SK-N-SH (cell line): ENCODE measurements around the gene CRTC1. TPM values are rescaled to one million over a fixed set of nuclear protein-coding genes. Genes with fewer than 3 reads are reported as not detected.

Experiments used
- CTCF ChIA-PET: fragments of 300-600, 350-600 bp; formaldehyde crosslinking; extraction: SDS; loops from one replicate; lab custom pipeline; 2021; lab: Yijun Ruan, JAX
- POLR2A ChIA-PET: fragments of 350-600 bp; sonication (Branson Sonifier 250); formaldehyde crosslinking; extraction: SDS; loops from one replicate; lab custom pipeline; 2020; ENCODE audit warnings: antibody characterized with exemption, inconsistent platforms; lab: Yijun Ruan, JAX
- DNase-seq: peaks from one replicate; pipeline ENCODE4 v3.0.0; 2012
- H2AFZ ChIP-seq: fragments of 200-600 bp; sonication (generic); 2 replicates; pipeline ENCODE4 v1.8.1; 2016; ENCODE audit warnings: antibody characterized with exemption, mild to moderate bottlenecking, low read depth
- H3F3A ChIP-seq: fragments of 200-600 bp; sonication (generic); replicated peaks from 2 replicates; pipeline ENCODE3; 2016; ENCODE audit warnings: antibody characterized with exemption, mild to moderate bottlenecking; ENCODE audit not compliant: insufficient read depth
- H3K27ac ChIP-seq, 2 experiments: fragments of 200-500 bp in 1 of 2; fragments of 200-600 bp in 1 of 2; sonication (Bioruptor generic) in 1 of 2; sonication (generic), shearing (Covaris generic) in 1 of 2; 2 replicates each; pipeline versions ENCODE4 v1.5.1 to v1.6.1; 2014 to 2016; ENCODE audit warnings: low read depth in 2 of 2, inconsistent platforms in 1 of 2, low read length in 1 of 2, mild to moderate bottlenecking in 1 of 2, mixed read lengths in 1 of 2
- H3K27me3 ChIP-seq: fragments of 200-600 bp; sonication (generic), shearing (Covaris generic); 2 replicates; pipeline ENCODE4 v1.6.1; 2016; ENCODE audit warnings: mixed run types; ENCODE audit not compliant: insufficient read depth
- H3K36me3 ChIP-seq, 2 experiments: fragments of 200-500 bp in 1 of 2; fragments of 200-600 bp in 1 of 2; sonication (Bioruptor generic) in 1 of 2; sonication (generic) in 1 of 2; replicated peaks in 1 of 2; 2 replicates each; pipeline versions ENCODE3 to v1.5.1; 2014 to 2016; ENCODE audit warnings: low read length in 1 of 2, mild to moderate bottlenecking in 1 of 2; ENCODE audit not compliant: insufficient read depth in 2 of 2, control insufficient read depth in 1 of 2
- H3K4me1 ChIP-seq, 2 experiments: fragments of 200-500 bp in 1 of 2; fragments of 200-600 bp in 1 of 2; sonication (Bioruptor generic) in 1 of 2; sonication (generic), shearing (Covaris generic) in 1 of 2; 2 replicates each; pipeline versions ENCODE4 v1.5.1 to v1.6.1; 2014 to 2016; ENCODE audit warnings: low read depth in 1 of 2, low read length in 1 of 2, mixed run types in 1 of 2; ENCODE audit not compliant: insufficient read depth in 2 of 2, control insufficient read depth in 1 of 2
- H3K4me2 ChIP-seq: fragments of 200-600 bp; sonication (generic), shearing (Covaris generic); 2 replicates; pipeline ENCODE4 v1.6.1; 2017; ENCODE audit warnings: mixed run types
- H3K4me3 ChIP-seq, 2 experiments: fragments of 200-500 bp in 1 of 2; fragments of 200-600 bp in 1 of 2; sonication (Bioruptor generic) in 1 of 2; sonication (generic), shearing (Covaris generic) in 1 of 2; 2 replicates each; pipeline versions ENCODE4 v1.5.1 to v1.8.1; 2014 to 2016; ENCODE audit warnings: low read depth in 2 of 2, inconsistent platforms in 1 of 2, low read length in 1 of 2, mild to moderate bottlenecking in 1 of 2, mixed read lengths in 1 of 2, moderate library complexity in 1 of 2
- H3K79me2 ChIP-seq: fragments of 200-600 bp; sonication (generic); 2 replicates; pipeline ENCODE4 v1.8.1; 2017; ENCODE audit warnings: mild to moderate bottlenecking; ENCODE audit not compliant: insufficient read depth
- H3K9ac ChIP-seq: fragments of 200-600 bp; sonication (generic); 2 replicates; pipeline ENCODE4 v1.6.1; 2017; ENCODE audit warnings: mixed run types
- H3K9me2 ChIP-seq: fragments of 200-600 bp; sonication (generic); 2 replicates; pipeline ENCODE4 v1.6.1; 2017; ENCODE audit warnings: mixed run types
- H3K9me3 ChIP-seq: fragments of 200-600 bp; sonication (generic); 2 replicates; pipeline ENCODE4 v1.6.1; 2017; ENCODE audit warnings: mixed run types, mild to moderate bottlenecking, moderate library complexity
- H4K20me1 ChIP-seq: fragments of 200-600 bp; sonication (generic); 2 replicates; pipeline ENCODE4 v1.6.1; 2017; ENCODE audit warnings: mild to moderate bottlenecking, mixed run types; ENCODE audit not compliant: insufficient read depth
- CTCF ChIP-seq: fragments of 200-600 bp; sonication (generic); IDR thresholded peaks from 2 replicates; pipeline ENCODE4 v1.6.1; 2017; ENCODE audit warnings: antibody characterized with exemption, mild to moderate bottlenecking, moderate library complexity
- EP300 ChIP-seq, 2 experiments: IDR thresholded peaks; 2 replicates each; pipeline versions ENCODE4 v1.4.0 to v1.6.1; 2012; ENCODE audit warnings: borderline replicate concordance in 1 of 2, low read depth in 1 of 2, low read length in 1 of 2
- EZH2phosphoT487 ChIP-seq: fragments of 200-600 bp; sonication (generic); IDR thresholded peaks from 2 replicates; pipeline ENCODE4 v1.6.1; 2017; ENCODE audit warnings: low read depth, mixed run types, mild to moderate bottlenecking, antibody characterized with exemption, moderate library complexity, borderline replicate concordance
- FOSL2 ChIP-seq: IDR thresholded peaks from 2 replicates; pipeline ENCODE4 v1.4.0; 2012; ENCODE audit warnings: low read depth, mild to moderate bottlenecking, moderate library complexity, borderline replicate concordance
- FOXJ3 ChIP-seq: sonication (generic); formaldehyde crosslinking; IDR thresholded peaks from 2 replicates; pipeline ENCODE4 v1.5.1; 2020; ENCODE audit warnings: mild to moderate bottlenecking, missing genetic modification reagents
- FOXM1 ChIP-seq: IDR thresholded peaks from 2 replicates; pipeline ENCODE4 v1.4.0; 2012; ENCODE audit warnings: low read depth, mild to moderate bottlenecking
- GABPA ChIP-seq: IDR thresholded peaks from 2 replicates; pipeline ENCODE4 v1.4.0; 2012; ENCODE audit warnings: low read depth, mild to moderate bottlenecking
- GATA2 ChIP-seq: sonication (generic); formaldehyde crosslinking; IDR thresholded peaks from 2 replicates; pipeline ENCODE4 v1.5.0; 2020; ENCODE audit warnings: mild to moderate bottlenecking, missing genetic modification reagents
- JUND ChIP-seq: IDR thresholded peaks from 2 replicates; pipeline ENCODE4 v1.4.0; 2012
- MEF2A ChIP-seq: IDR thresholded peaks from 2 replicates; pipeline ENCODE4 v1.4.0; 2012; ENCODE audit warnings: low read depth, borderline replicate concordance
- NFIC ChIP-seq: IDR thresholded peaks from 2 replicates; pipeline ENCODE4 v1.4.0; 2012; ENCODE audit warnings: borderline replicate concordance
- POLR2AphosphoS5 ChIP-seq: IDR thresholded peaks from 2 replicates; pipeline ENCODE4 v1.6.1; 2012; ENCODE audit warnings: low read depth, low read length
- RAD21 ChIP-seq: IDR thresholded peaks from 2 replicates; pipeline ENCODE4 v1.6.1; 2012; ENCODE audit warnings: mild to moderate bottlenecking, low read length
- YY1 ChIP-seq: IDR thresholded peaks from 2 replicates; pipeline ENCODE4 v1.4.0; 2012; ENCODE audit warnings: low read depth, mild to moderate bottlenecking
- ZBTB33 ChIP-seq: IDR thresholded peaks from 2 replicates; pipeline ENCODE4 v1.4.0; 2012; ENCODE audit warnings: low read depth, borderline replicate concordance
- WGBS: methylation state at CpG from one replicate; pipeline ENCODE4 v1.1.6; 2017; ENCODE audit warnings: low lambda C conversion rate; 5-methylcytosine and 5-hydroxymethylcytosine counted together
- polyA plus RNA-seq, 3 experiments: library from polyadenylated mRNA; depleted of rRNA; stranded (reverse); fragments of >200 nt; gene quantifications; 2 replicates each; pipeline ENCODE4 v1.2.3, GENCODE V29; 2012
- TF ChIP-seq, protein P1 (sequence below): IDR thresholded peaks from 2 replicates; pipeline ENCODE4 v1.6.1; 2012; ENCODE audit warnings: mild to moderate bottlenecking, low read depth, low read length, moderate library complexity
- TF ChIP-seq, protein P2 (sequence below): fragments of 150-350 bp; IDR thresholded peaks from 2 replicates; pipeline ENCODE4 v1.6.1; 2017; ENCODE audit warnings: antibody characterized with exemption, low read length, low read depth, borderline replicate concordance
- TF ChIP-seq, protein P3 (sequence below): IDR thresholded peaks from 2 replicates; pipeline ENCODE4 v1.4.0; 2012; ENCODE audit warnings: low read depth, borderline replicate concordance

The CRTC1 gene
- polyA plus RNA-seq, 1 of the 3 experiments (the other 2 are of a cell fraction) = 5.0 TPM

GRCh38 chr19:18646535-18647370, 36.7 kb upstream of the CRTC1 start:
- H3K4me2 ChIP-seq = no peak overlapping the region
- ChIA-PET POLR2A (no interaction called here), CTCF (interaction anchor here (1.1 to 2.0 kb wide), 2 partner anchors 53 to 201 kb away, joined by 3 to 5 read pairs; no protein-coding TSS in a partner anchor)
- no peak overlapping the region for H3K4me3 ChIP-seq
- no peak overlapping the region for H3K27ac ChIP-seq
- no peak overlapping the region for H3K9ac ChIP-seq
- TF ChIP-seq, protein P1, sequence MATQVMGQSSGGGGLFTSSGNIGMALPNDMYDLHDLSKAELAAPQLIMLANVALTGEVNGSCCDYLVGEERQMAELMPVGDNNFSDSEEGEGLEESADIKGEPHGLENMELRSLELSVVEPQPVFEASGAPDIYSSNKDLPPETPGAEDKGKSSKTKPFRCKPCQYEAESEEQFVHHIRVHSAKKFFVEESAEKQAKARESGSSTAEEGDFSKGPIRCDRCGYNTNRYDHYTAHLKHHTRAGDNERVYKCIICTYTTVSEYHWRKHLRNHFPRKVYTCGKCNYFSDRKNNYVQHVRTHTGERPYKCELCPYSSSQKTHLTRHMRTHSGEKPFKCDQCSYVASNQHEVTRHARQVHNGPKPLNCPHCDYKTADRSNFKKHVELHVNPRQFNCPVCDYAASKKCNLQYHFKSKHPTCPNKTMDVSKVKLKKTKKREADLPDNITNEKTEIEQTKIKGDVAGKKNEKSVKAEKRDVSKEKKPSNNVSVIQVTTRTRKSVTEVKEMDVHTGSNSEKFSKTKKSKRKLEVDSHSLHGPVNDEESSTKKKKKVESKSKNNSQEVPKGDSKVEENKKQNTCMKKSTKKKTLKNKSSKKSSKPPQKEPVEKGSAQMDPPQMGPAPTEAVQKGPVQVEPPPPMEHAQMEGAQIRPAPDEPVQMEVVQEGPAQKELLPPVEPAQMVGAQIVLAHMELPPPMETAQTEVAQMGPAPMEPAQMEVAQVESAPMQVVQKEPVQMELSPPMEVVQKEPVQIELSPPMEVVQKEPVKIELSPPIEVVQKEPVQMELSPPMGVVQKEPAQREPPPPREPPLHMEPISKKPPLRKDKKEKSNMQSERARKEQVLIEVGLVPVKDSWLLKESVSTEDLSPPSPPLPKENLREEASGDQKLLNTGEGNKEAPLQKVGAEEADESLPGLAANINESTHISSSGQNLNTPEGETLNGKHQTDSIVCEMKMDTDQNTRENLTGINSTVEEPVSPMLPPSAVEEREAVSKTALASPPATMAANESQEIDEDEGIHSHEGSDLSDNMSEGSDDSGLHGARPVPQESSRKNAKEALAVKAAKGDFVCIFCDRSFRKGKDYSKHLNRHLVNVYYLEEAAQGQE = no peak
- TF ChIP-seq CTCF = no peak
- TF ChIP-seq GABPA = no peak
- no peak for TF ChIP-seq POLR2AphosphoS5
- no peak for TF ChIP-seq MEF2A
- TF ChIP-seq, protein P2, sequence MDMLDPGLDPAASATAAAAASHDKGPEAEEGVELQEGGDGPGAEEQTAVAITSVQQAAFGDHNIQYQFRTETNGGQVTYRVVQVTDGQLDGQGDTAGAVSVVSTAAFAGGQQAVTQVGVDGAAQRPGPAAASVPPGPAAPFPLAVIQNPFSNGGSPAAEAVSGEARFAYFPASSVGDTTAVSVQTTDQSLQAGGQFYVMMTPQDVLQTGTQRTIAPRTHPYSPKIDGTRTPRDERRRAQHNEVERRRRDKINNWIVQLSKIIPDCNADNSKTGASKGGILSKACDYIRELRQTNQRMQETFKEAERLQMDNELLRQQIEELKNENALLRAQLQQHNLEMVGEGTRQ = no peak
- no peak for TF ChIP-seq FOXM1
- no peak for TF ChIP-seq ZBTB33
- TF ChIP-seq, protein P3, sequence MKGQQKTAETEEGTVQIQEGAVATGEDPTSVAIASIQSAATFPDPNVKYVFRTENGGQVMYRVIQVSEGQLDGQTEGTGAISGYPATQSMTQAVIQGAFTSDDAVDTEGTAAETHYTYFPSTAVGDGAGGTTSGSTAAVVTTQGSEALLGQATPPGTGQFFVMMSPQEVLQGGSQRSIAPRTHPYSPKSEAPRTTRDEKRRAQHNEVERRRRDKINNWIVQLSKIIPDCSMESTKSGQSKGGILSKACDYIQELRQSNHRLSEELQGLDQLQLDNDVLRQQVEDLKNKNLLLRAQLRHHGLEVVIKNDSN = no peak
- no peak for TF ChIP-seq GATA2 (CRISPR knock-in tag)
- TF ChIP-seq EZH2phosphoT487 = no peak
- TF ChIP-seq NFIC = no peak
- TF ChIP-seq YY1 = no peak
- TF ChIP-seq JUND = no peak
- TF ChIP-seq EP300 (IDR thresholded peaks at IDR 0.05; ENCODE audit: borderline replicate concordance in 1 of 2, low read depth in 1 of 2, low read length in 1 of 2) = no peak
- no peak for TF ChIP-seq FOSL2
- TF ChIP-seq RAD21 = no peak
- no peak for TF ChIP-seq FOXJ3 (CRISPR knock-in tag)
- no peaks in the 10 kb centered on the region for H3K9me2 ChIP-seq
- DNase-seq = no peak
- H3K79me2 ChIP-seq = peaks cover 20% of the 10 kb centered on the region; the same call in 1 of the 2 replicates
- H3K4me1 ChIP-seq = peaks cover 0 to 6% of the 10 kb centered on the region in 2 experiments; a peak in 1 of 4 replicates
- no peaks in the 10 kb centered on the region for H3K36me3 ChIP-seq
- WGBS = 93% methylated on average over 25 of the region's 34 CpGs
- no peaks in the 10 kb centered on the region for H3F3A ChIP-seq
- no peaks in the 10 kb centered on the region for H3K27me3 ChIP-seq
- H4K20me1 ChIP-seq = 0 out of 2 replicates have a peak, but pooled peaks cover 3% of the 10 kb centered on the region
- no peak overlapping the region for H2AFZ ChIP-seq
- no peaks in the 10 kb centered on the region for H3K9me3 ChIP-seq
